ENCODE results near the gene SAT2.
A peak's percentile ranks its signal among the peaks of the same experiment; 100 is the strongest.

SAT2 gene

DNA sequence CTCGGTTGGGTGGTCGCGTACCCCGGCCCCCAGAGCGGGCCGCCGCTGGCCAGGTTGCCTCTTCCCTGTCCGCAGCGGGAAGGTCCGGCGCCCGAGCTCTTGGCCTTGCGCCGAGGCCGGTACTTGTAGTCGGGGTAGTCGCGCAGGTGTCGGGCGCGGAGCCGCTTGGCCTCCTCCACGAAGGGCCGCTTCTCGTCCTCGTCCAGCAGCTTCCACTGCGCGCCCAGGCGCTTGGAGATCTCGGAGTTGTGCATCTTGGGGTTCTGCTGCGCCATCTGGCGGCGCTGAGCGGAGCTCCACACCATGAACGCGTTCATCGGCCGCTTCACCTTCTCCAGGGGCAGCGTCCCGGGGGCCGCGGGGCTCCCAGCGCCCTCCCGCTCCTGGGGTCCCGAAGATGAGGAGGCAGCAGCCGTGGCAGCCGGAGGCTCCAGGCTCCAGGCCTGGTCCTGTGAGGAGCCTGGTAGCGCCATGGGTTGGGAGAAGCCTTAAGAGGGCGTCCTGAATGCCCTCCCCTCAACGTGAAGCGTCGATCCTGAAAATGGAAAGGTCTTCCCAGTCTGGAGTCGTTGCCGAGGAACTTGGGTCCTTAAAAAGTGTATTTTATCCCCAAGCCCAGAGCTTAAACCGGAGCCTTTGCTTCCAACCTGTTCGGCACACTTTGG is 38.3 kb downstream of the SAT2 start:
- Histone ChIP-seq H3K4me1 (ENCODE audit: control insufficient read depth in 1 of 2, insufficient read depth in 2 of 2, low read length in 2 of 2) (peaks cover 0 to 34% of the 10 kb centered on the region in 2 donors), H3K36me3 (ENCODE audit: control insufficient read depth in 1 of 2, insufficient read depth in 2 of 2, low read length in 2 of 2) (peaks cover 39 to 45% of the 10 kb centered on the region in 2 donors), H3K27ac (ENCODE audit: low read length) (no peak overlapping the region)

DNA sequence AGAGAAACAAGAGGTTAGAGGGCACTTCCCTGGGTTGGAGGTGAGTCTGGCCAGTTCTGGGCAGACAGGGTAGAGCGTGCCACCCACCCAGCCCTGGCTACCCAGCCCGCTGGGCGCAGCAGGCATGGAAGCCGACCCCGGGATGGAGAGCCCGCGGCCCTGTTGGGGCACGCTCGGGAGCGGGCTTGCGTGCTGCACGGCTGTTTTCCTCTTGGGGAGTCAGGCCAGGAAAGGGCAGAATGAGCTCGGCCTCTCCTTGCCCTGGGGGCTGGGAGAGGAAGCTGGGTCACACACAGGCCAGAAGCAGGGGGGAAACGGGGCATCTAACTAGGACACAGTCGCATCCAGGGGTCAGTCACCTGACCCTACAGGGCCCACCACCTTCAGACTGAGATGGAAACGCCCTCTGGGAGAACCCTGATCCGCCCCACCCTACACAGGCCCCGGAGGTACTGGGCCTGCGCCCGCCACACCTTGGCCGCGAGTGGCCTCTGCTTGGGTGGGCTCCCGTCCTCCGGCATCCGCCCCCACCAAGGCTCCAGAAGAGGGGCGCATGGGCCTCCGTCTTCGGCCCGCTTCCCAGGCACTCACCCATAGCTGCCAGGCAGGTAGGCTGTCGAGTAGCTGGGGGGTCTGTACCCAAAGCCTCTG is 38.9 kb downstream of the SAT2 start:
- H3K27me3 ChIP-seq (ENCODE audit: low read depth, low read length): no peaks in the 10 kb centered on the region
- no peak overlapping the region for H3K27ac ChIP-seq (ENCODE audit: low read length)
- H3K4me3 ChIP-seq (ENCODE audit: low read depth in 1 of 2, low read length in 2 of 2): peak overlapping the region; percentile 37 to 71
- H3K9me3 ChIP-seq (ENCODE audit: control insufficient read depth in 1 of 2, low read length in 2 of 2): no peaks in the 10 kb centered on the region
- H3K36me3 ChIP-seq (ENCODE audit: control insufficient read depth in 1 of 2, insufficient read depth in 2 of 2, low read length in 2 of 2): peaks cover 32 to 41% of the 10 kb centered on the region in 2 donors
- H3K4me1 ChIP-seq (ENCODE audit: control insufficient read depth in 1 of 2, insufficient read depth in 2 of 2, low read length in 2 of 2): peaks cover 0 to 36% of the 10 kb centered on the region in 2 donors

More for the DNA sequence above, 38.3 kb downstream of the SAT2 start:
- peak overlapping the region; percentile 37 to 71 for H3K4me3 ChIP-seq (ENCODE audit: low read depth in 1 of 2, low read length in 2 of 2)
- no peaks in the 10 kb centered on the region for H3K9me3 ChIP-seq (ENCODE audit: control insufficient read depth in 1 of 2, low read length in 2 of 2)
- no peaks in the 10 kb centered on the region for H3K27me3 ChIP-seq (ENCODE audit: low read depth, low read length)

DNA sequence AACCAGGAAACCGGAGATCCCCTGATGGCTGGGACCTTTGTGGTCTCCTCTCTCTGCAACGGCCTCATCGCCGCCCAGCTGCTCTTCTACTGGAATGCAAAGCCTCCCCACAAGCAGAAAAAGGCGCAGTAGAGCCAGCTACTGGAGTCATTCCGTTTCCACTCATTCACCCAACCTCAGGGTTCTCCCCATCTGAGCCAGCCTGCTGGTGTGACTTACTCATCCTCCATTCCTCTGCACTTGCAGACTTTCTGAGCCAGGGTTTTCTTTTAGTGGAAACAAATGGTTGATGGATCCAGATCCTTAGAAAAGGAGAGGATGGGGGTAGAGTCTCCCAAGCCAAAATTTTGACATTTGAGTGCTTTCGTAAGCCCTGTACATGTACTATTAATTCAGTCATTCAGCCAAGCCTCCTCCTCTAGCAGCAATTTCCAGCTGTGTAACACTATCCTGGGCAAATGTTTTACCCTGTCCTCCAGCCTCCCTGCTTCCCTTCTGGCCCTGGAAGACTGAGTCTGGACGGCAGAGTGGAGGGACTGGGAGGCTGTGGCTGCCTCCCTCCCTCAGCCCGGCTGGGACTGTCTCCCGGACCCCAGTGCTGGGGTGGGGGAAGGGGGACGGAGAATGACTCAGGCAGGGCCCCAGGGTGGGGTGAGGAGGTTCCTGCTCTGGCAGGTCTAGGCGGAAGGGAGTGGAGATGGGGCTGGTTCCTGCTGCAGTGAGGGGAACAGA is 40.0 kb downstream of the SAT2 start:
- Histone ChIP-seq H3K36me3 (ENCODE audit: control insufficient read depth in 1 of 2, insufficient read depth in 2 of 2, low read length in 2 of 2) (peaks cover 23 to 30% of the 10 kb centered on the region in 2 donors), H3K27ac (ENCODE audit: low read length) (peak overlapping the region; percentile 56), H3K4me1 (ENCODE audit: control insufficient read depth in 1 of 2, insufficient read depth in 2 of 2, low read length in 2 of 2) (peaks cover 0 to 44% of the 10 kb centered on the region in 2 donors), H3K27me3 (ENCODE audit: low read depth, low read length) (no peaks in the 10 kb centered on the region), H3K4me3 (ENCODE audit: low read depth in 1 of 2, low read length in 2 of 2) (peak overlapping the region in 1 of 2 donors; percentile 71), H3K9me3 (ENCODE audit: control insufficient read depth in 1 of 2, low read length in 2 of 2) (no peaks in the 10 kb centered on the region)

DNA sequence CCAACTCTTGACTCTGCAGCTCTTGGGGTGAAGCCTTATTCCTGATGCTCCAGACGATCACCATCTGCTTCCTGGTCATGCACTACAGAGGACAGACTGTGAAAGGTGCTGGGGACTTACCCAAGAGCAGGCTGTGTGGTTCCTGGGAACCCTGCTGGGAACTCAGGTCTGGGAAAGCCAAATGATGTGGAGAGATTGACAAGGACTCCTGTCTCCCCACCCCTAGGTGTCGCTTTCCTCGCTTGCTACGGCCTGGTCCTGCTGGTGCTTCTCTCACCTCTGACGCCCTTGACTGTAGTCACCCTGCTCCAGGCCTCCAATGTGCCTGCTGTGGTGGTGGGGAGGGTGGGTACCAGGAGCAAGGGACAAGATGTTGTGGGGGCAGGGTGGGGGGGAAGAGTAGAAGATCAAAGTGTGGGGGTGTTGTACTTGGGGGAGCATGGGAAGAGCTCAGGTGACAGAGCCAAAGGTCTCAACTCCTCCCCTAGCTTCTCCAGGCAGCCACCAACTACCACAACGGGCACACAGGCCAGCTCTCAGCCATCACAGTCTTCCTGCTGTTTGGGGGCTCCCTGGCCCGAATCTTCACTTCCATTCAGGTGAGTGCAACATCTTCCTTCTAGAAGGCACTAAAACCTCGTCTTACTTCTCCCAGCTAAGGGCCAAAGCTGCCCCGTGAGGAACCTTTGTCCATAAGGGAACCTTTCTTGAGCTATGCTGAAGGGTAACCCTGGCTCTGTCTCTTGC is 40.8 kb downstream of the SAT2 start:
- Histone ChIP-seq H3K27me3 (ENCODE audit: low read depth, low read length) (no peaks in the 10 kb centered on the region), H3K4me1 (ENCODE audit: control insufficient read depth in 1 of 2, insufficient read depth in 2 of 2, low read length in 2 of 2) (peaks cover 3 to 50% of the 10 kb centered on the region in 2 donors), H3K4me3 (ENCODE audit: low read depth in 1 of 2, low read length in 2 of 2) (no peak overlapping the region), H3K27ac (ENCODE audit: low read length) (peak overlapping the region; percentile 56), H3K36me3 (ENCODE audit: control insufficient read depth in 1 of 2, insufficient read depth in 2 of 2, low read length in 2 of 2) (peaks cover 15 to 23% of the 10 kb centered on the region in 2 donors), H3K9me3 (ENCODE audit: control insufficient read depth in 1 of 2, low read length in 2 of 2) (no peaks in the 10 kb centered on the region)

DNA sequence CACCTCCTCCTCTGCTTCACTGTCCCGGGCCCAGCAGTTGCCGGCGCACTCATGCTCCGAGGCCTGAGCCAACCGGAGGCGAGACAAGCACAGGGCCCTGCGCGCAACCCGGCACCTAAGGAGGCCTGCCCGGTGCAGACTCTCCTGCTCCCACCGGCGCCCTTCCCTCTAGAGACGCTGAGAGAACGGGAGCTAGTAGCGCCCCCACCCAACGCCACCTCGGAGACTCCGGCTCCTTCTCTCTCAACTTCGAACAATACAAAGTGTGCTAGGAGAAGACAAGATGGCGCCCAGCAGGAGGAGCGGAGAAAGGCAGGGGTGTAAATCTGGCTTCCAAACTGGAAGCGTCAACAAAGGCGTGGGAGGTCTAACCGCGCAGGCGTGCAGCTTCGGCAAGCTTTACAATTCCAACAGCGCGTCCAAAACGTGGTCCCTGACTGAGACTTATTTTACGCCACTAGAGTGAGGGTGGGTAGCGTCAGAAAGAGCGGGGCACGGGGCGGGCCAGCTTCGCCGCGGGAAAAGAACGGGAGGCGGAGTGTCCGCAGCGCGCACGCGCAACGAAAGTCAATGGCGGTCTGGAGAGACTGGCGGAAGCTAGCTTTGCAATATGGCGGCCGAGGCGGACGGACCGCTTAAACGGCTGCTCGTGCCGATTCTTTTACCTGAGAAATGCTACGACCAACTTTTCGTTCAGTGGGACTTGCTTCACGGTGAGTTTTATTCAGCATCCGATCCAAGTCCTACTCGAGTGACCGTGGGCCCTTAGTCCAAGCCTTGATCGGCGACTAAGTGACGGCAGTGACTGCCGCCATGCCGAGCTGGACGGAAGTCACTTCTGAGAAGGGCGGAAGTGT is 44.1 kb downstream of the SAT2 start, which contains the start of gene MPDU1:
MPDU1 (plus strand) TSS at position 600 of the 857 bp plus-strand sequence; CDS start at position 611, 11 bp downstream.
- H3K4me1 ChIP-seq (ENCODE audit: control insufficient read depth in 1 of 2, insufficient read depth in 2 of 2, low read length in 2 of 2): peaks cover 11 to 68% of the 10 kb centered on the region in 2 donors
- H3K9me3 ChIP-seq (ENCODE audit: control insufficient read depth in 1 of 2, low read length in 2 of 2): no peaks in the 10 kb centered on the region
- peak within 1 kb of the TSS; percentile 98 for H3K27ac ChIP-seq (ENCODE audit: low read length)
- H3K36me3 ChIP-seq (ENCODE audit: control insufficient read depth in 1 of 2, insufficient read depth in 2 of 2, low read length in 2 of 2): peaks cover 9 to 17% of the 10 kb centered on the region in 2 donors
- no peaks in the 10 kb centered on the region for H3K27me3 ChIP-seq (ENCODE audit: low read depth, low read length)
- peak within 1 kb of the TSS; percentile 74 to 90 for H3K4me3 ChIP-seq (ENCODE audit: low read depth in 1 of 2, low read length in 2 of 2)

DNA sequence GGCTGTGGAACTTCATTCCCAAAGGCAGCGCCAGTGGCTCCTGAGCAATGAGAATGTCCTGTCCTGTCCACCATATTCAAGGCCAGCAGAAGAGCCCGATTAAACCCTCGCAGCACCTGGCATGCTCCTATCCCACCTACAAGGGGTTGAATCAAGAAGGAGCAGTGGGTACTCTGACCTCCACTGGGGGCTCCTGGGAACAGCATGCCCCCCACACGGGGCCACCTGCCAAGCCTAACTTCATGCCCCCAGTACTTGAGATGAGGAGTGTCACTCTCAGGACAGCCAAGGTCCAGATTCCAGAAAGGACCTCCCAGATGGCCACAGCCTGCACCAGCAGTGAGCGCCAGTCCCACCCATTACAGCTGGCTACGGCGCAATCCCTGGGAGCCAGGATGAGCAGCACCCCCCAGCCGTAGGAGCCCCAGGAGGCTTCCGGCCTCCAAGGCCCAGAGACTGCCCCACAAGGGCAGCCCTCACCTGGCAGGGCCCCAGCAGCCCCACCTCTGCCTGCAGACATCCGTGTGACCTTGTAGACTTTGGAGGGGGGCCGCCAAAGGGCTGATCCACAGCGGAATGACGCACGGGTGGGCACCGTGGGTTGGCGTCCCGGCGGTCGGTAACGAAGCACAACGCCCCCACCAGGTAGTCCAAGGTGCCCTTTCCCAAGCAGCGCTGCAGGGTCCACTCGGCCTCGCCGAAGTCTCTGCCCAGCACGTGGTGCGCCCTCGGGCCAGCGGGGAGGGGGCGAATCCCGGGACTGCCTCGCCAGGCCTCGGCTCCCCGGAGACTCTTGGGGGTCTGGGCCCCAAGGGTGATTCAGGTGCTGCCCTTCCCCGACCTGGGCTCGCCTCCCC is 45.0 kb downstream of the SAT2 start:
- peaks cover 11 to 61% of the 10 kb centered on the region in 2 donors for H3K4me1 ChIP-seq (ENCODE audit: control insufficient read depth in 1 of 2, insufficient read depth in 2 of 2, low read length in 2 of 2)
- peaks cover 15 to 23% of the 10 kb centered on the region in 2 donors for H3K36me3 ChIP-seq (ENCODE audit: control insufficient read depth in 1 of 2, insufficient read depth in 2 of 2, low read length in 2 of 2)

GRCh38 chr17:7580604-7581575 is 46.7 kb downstream of the SAT2 start:
- H3K27ac ChIP-seq (ENCODE audit: low read length): peak overlapping the region; percentile 95

More for the DNA sequence above, 45.0 kb downstream of the SAT2 start:
- Histone ChIP-seq H3K27me3 (ENCODE audit: low read depth, low read length) (no peaks in the 10 kb centered on the region), H3K4me3 (ENCODE audit: low read depth in 1 of 2, low read length in 2 of 2) (peak overlapping the region; percentile 74 to 90), H3K9me3 (ENCODE audit: control insufficient read depth in 1 of 2, low read length in 2 of 2) (no peaks in the 10 kb centered on the region), H3K27ac (ENCODE audit: low read length) (peak overlapping the region; percentile 98)

DNA sequence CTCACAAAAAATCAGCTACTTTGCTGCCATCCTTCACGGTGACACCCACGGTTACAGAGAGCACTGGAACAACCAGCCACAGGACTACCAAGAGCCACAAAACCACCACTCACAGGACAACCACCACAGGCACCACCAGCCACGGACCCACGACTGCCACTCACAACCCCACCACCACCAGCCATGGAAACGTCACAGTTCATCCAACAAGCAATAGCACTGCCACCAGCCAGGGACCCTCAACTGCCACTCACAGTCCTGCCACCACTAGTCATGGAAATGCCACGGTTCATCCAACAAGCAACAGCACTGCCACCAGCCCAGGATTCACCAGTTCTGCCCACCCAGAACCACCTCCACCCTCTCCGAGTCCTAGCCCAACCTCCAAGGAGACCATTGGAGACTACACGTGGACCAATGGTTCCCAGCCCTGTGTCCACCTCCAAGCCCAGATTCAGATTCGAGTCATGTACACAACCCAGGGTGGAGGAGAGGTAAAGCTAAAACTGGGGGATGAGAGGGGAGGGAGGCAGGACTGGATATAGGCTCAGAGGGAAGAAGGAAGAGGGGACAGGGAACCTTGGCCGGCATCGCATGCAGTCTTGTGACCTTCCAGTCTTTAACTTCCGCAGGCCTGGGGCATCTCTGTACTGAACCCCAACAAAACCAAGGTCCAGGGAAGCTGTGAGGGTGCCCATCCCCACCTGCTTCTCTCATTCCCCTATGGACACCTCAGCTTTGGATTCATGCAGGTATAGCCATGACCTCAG is 47.6 kb downstream of the SAT2 start:
- peak overlapping the region; percentile 95 for H3K27ac ChIP-seq (ENCODE audit: low read length)
- H3K4me1 ChIP-seq (ENCODE audit: control insufficient read depth in 1 of 2, insufficient read depth in 2 of 2, low read length in 2 of 2): peaks cover 12 to 68% of the 10 kb centered on the region in 2 donors
- no peaks in the 10 kb centered on the region for H3K9me3 ChIP-seq (ENCODE audit: control insufficient read depth in 1 of 2, low read length in 2 of 2)
- H3K36me3 ChIP-seq (ENCODE audit: control insufficient read depth in 1 of 2, insufficient read depth in 2 of 2, low read length in 2 of 2): peaks cover 30 to 42% of the 10 kb centered on the region in 2 donors
- H3K4me3 ChIP-seq (ENCODE audit: low read depth in 1 of 2, low read length in 2 of 2): peak overlapping the region; percentile 49 to 67
- no peaks in the 10 kb centered on the region for H3K27me3 ChIP-seq (ENCODE audit: low read depth, low read length)

More at GRCh38 chr17:7580604-7581575, 46.7 kb downstream of the SAT2 start:
- H3K4me1 ChIP-seq (ENCODE audit: control insufficient read depth in 1 of 2, insufficient read depth in 2 of 2, low read length in 2 of 2): peaks cover 11 to 65% of the 10 kb centered on the region in 2 donors
- H3K9me3 ChIP-seq (ENCODE audit: control insufficient read depth in 1 of 2, low read length in 2 of 2): no peaks in the 10 kb centered on the region
- peaks cover 23 to 34% of the 10 kb centered on the region in 2 donors for H3K36me3 ChIP-seq (ENCODE audit: control insufficient read depth in 1 of 2, insufficient read depth in 2 of 2, low read length in 2 of 2)
- peak overlapping the region; percentile 49 to 67 for H3K4me3 ChIP-seq (ENCODE audit: low read depth in 1 of 2, low read length in 2 of 2)
- no peaks in the 10 kb centered on the region for H3K27me3 ChIP-seq (ENCODE audit: low read depth, low read length)

All from muscle layer of duodenum (tissue), 2 donors.